ENCODE results near the gene RBM19.
"Not testable (repeated sequence)": the region's sequence is repeated elsewhere in the genome, so short reads cannot be mapped to it uniquely, and the experiment has no call there.

Gene RBM19

GRCh38 chr12:113813229-113813541, 152.9 kb downstream of the RBM19 start:
- Histone ChIP-seq H3K4me1 (ENCODE audit: control insufficient read depth, insufficient read depth, low read length) (no peaks in the 10 kb centered on the region), H3K9ac (ENCODE audit: low read length) (no peak overlapping the region), H3K27ac (ENCODE audit: low read depth, low read length) (no peak overlapping the region), H3K36me3 (ENCODE audit: control insufficient read depth, insufficient read depth, low read length) (no peaks in the 10 kb centered on the region), H3K4me3 (ENCODE audit: low read length) (no peak overlapping the region), H3K27me3 (ENCODE audit: control insufficient read depth, insufficient read depth, low read length) (no peaks in the 10 kb centered on the region)

- no peaks in the 10 kb centered on the region for H3K36me3 ChIP-seq (ENCODE audit: control insufficient read depth, insufficient read depth, low read length)
- H3K27ac ChIP-seq (ENCODE audit: low read depth, low read length): no peak overlapping the region
- H3K4me3 ChIP-seq (ENCODE audit: low read length): no peak overlapping the region
- no peaks in the 10 kb centered on the region for H3K27me3 ChIP-seq (ENCODE audit: control insufficient read depth, insufficient read depth, low read length)
- no peaks in the 10 kb centered on the region for H3K4me1 ChIP-seq (ENCODE audit: control insufficient read depth, insufficient read depth, low read length)
- H3K9ac ChIP-seq (ENCODE audit: low read length): no peak overlapping the region
These were observed 153.5 kb downstream of the RBM19 start for GRCh38 chr12:113812411-113813228.

DNA sequence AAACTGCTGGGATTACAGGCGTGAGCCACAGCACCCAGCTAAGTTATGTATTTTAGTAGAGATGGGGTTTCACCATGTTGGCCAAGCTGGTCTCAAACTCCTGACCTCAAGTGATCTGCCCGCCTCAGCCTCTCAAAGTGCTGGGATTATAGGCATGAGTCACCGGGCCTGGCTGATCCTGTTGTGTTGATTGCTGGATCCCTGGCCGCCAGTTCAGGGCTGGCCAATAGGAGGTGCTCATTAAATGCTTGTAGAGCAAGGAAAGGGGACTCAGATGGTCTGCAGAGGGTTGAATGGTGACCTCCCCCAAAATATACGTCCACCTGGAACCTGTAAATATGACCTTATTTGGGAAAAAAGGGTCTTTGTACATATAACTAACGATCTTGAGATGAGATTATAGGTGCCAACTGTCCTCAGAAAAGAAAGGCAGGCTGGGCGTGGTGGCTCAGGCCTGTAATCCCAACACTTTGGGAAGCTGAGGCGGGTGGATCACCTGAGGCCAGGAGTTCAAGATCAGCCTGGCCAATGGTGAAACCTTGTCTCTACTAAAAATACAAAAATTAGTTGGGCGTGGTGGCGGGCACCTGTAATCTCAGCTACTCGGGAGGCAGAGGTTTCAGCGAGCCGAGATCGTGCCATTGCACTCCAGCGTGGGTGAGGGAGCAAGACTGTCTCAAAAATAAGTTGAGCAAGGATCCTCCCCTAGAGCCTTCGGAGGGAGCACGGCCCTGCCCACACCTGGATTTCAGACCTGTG, 156.5 kb downstream of the RBM19 start:
- not testable (repeated sequence) for H3K9ac ChIP-seq (ENCODE audit: low read length); H3K36me3 ChIP-seq (ENCODE audit: control insufficient read depth, insufficient read depth, low read length); H3K4me3 ChIP-seq (ENCODE audit: low read length); H3K27me3 ChIP-seq (ENCODE audit: control insufficient read depth, insufficient read depth, low read length); H3K4me1 ChIP-seq (ENCODE audit: control insufficient read depth, insufficient read depth, low read length); H3K27ac ChIP-seq (ENCODE audit: low read depth, low read length)

- no peak overlapping the region for H3K9ac ChIP-seq (ENCODE audit: low read length)
- H3K4me3 ChIP-seq (ENCODE audit: low read length): no peak overlapping the region
- no peak overlapping the region for H3K27ac ChIP-seq (ENCODE audit: low read depth, low read length)
- H3K4me1 ChIP-seq (ENCODE audit: control insufficient read depth, insufficient read depth, low read length): no peaks in the 10 kb centered on the region
- H3K27me3 ChIP-seq (ENCODE audit: control insufficient read depth, insufficient read depth, low read length): no peaks in the 10 kb centered on the region
- no peaks in the 10 kb centered on the region for H3K36me3 ChIP-seq (ENCODE audit: control insufficient read depth, insufficient read depth, low read length)
These were observed 157.8 kb downstream of the RBM19 start for GRCh38 chr12:113808095-113808951.

DNA sequence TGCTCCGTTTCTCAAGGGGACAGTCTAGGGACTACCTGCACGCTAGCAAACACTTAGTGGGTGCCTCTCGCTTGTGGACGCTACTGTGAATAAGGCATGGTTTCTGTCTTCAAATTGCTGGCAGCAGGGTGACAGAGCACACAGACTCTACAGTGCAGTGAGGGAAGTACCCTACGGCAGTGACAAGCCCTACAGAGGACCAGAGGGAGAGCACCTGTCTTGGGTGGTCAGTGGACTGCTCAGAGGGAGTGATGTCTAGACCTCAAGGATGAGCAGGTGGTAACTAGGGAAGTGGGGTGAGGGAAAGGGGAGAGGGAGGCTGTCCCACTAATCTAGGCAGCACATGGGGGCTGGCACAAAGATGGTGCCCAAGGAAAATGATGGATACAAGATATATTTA, 160.5 kb downstream of the RBM19 start:
- Histone ChIP-seq H3K4me1 (ENCODE audit: control insufficient read depth, insufficient read depth, low read length) (no peaks in the 10 kb centered on the region), H3K4me3 (ENCODE audit: low read length) (no peak overlapping the region), H3K9ac (ENCODE audit: low read length) (no peak overlapping the region), H3K27me3 (ENCODE audit: control insufficient read depth, insufficient read depth, low read length) (no peaks in the 10 kb centered on the region), H3K27ac (ENCODE audit: low read depth, low read length) (no peak overlapping the region), H3K36me3 (ENCODE audit: control insufficient read depth, insufficient read depth, low read length) (no peaks in the 10 kb centered on the region)

DNA sequence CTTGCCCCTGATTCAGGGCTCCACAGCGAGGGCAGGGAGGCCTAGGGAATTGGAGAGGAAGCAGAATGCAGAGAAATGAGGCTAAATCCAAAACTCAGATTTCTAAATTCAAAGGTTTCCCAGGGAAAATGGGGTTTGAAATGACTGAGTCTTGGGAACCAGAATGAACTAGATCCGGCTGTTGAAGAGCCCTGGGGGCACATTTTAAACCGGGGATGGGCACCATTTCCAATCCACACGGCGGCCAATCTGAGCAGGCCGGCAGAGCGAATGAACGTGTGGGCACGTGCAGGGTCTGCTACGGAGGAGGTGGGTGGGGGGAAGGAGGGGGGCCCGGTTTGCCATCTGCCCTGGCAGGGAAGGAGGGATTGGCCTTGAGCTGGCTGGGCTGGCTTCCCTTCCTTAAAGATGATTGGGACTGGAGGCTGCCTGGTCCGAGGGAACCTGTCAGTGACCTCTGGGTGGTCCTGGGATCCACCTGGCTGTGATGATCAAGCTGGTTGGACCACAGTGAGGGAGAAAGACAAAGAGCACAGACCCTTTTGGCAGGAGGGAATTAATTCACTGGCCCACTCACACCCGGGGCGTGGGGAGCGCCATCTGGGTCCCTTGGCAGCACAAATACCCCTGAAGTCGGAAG, 161.0 kb downstream of the RBM19 start:
- H3K27ac ChIP-seq (ENCODE audit: low read depth, low read length): no peak overlapping the region
- H3K27me3 ChIP-seq (ENCODE audit: control insufficient read depth, insufficient read depth, low read length): no peaks in the 10 kb centered on the region
- H3K4me1 ChIP-seq (ENCODE audit: control insufficient read depth, insufficient read depth, low read length): no peaks in the 10 kb centered on the region
- no peak overlapping the region for H3K9ac ChIP-seq (ENCODE audit: low read length)
- no peak overlapping the region for H3K4me3 ChIP-seq (ENCODE audit: low read length)
- H3K36me3 ChIP-seq (ENCODE audit: control insufficient read depth, insufficient read depth, low read length): no peaks in the 10 kb centered on the region

- Histone ChIP-seq H3K27me3 (ENCODE audit: control insufficient read depth, insufficient read depth, low read length) (no peaks in the 10 kb centered on the region), H3K4me1 (ENCODE audit: control insufficient read depth, insufficient read depth, low read length) (no peaks in the 10 kb centered on the region), H3K9ac (ENCODE audit: low read length) (no peak overlapping the region), H3K4me3 (ENCODE audit: low read length) (no peak overlapping the region), H3K36me3 (ENCODE audit: control insufficient read depth, insufficient read depth, low read length) (no peaks in the 10 kb centered on the region), H3K27ac (ENCODE audit: low read depth, low read length) (no peak overlapping the region)
These were observed 162.4 kb downstream of the RBM19 start for GRCh38 chr12:113803759-113804140.

DNA sequence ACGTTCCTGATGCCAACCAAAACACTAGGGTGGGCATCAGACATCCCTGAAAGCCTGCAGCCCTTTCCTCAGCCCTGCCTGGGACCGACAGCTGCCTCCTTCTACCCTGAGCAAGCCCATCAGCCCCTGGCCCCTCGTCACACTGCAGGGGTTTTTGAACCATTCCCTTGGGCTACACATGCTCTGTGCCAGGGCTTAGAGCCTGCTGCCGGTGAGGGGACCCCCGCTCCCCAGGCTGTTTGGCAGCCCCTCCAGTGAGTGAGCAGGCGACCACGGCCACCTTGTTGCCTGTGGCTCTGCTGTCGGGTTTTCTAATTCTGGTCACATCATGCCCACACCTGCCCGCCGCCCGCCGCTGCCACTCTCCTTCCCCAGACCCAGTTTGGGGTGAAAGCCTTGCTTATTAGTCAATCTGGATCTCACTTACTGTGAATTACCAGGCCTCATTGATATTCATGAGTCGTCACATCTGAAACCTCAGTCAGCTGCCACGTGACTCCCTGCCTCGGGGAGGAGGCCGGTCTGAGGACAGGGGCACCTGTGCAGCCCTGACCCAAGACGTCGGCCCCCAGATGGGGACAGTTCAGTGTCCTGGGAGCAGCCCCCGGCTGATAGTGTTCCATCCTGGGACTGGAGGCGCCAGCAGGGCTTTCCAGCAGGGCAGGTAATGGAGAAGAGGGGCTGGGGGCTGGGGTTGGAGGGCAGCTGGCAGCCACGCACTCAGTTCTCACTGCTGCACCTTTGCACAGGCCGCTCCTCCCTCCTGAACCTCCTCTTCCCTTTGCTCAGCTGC, 163.0 kb downstream of the RBM19 start:
- Histone ChIP-seq H3K36me3 (ENCODE audit: control insufficient read depth, insufficient read depth, low read length) (no peaks in the 10 kb centered on the region), H3K27ac (ENCODE audit: low read depth, low read length) (no peak overlapping the region), H3K4me1 (ENCODE audit: control insufficient read depth, insufficient read depth, low read length) (no peaks in the 10 kb centered on the region), H3K4me3 (ENCODE audit: low read length) (no peak overlapping the region), H3K27me3 (ENCODE audit: control insufficient read depth, insufficient read depth, low read length) (no peaks in the 10 kb centered on the region), H3K9ac (ENCODE audit: low read length) (no peak overlapping the region)

DNA sequence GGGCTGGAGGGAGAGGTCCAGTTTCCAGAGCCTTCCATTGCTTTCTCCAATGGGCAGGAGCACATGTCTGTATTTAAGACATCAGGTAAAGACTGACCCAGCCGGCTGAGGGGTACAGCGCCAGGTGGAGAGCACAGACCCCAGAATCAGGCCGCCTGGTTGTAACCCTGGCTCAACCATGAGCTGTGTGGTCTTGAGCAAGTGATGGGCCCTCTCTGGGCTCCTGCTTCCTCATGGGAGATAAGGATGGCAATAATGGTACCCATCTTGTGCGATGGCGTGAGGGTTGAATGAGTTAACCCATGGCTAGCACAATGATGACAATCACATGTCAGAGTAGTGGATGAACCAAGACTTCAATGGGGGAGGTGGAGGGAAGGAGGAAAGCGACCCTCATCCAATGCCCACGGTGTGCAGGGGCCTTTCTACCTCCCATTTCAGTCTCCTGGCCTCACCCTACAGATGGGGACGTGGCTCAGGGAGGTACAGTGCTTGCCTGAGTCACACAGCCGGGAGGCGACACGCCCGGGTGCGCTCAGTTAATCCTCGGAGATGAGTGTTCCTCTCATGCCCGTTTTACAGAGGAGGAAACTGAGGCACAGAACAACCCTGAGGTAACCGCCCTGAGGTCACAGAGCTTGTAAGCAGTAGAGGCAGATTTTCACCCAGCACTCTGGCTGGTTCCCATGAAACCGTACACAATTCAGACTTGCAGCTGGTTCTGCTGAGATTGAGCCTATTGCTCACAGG, 163.9 kb downstream of the RBM19 start:
- H3K27me3 ChIP-seq (ENCODE audit: control insufficient read depth, insufficient read depth, low read length): no peaks in the 10 kb centered on the region
- no peak overlapping the region for H3K4me3 ChIP-seq (ENCODE audit: low read length)
- H3K9ac ChIP-seq (ENCODE audit: low read length): no peak overlapping the region
- H3K27ac ChIP-seq (ENCODE audit: low read depth, low read length): no peak overlapping the region
- no peaks in the 10 kb centered on the region for H3K36me3 ChIP-seq (ENCODE audit: control insufficient read depth, insufficient read depth, low read length)
- H3K4me1 ChIP-seq (ENCODE audit: control insufficient read depth, insufficient read depth, low read length): no peaks in the 10 kb centered on the region

DNA sequence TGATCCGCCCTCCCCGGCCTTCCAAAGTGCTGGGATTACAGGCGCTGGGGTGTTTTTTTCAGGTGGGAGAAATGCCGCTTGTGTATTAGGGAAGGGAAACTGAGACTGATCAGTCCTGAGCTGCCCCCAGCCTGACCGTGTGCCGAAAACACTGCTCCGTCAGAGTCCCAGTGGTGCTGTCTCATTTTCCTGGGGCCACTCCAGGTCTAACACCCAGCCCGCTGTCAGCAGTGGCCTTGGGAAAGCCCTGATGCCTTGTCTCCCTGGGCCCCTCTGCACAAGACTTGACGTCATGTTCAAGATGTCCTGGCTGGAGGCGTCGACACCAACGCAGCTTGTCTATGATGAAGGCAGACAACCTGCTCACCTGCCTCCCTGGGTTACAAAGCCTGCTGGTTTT, 165.9 kb downstream of the RBM19 start:
- Histone ChIP-seq H3K4me1 (ENCODE audit: control insufficient read depth, insufficient read depth, low read length) (no peaks in the 10 kb centered on the region), H3K27me3 (ENCODE audit: control insufficient read depth, insufficient read depth, low read length) (no peaks in the 10 kb centered on the region)

DNA sequence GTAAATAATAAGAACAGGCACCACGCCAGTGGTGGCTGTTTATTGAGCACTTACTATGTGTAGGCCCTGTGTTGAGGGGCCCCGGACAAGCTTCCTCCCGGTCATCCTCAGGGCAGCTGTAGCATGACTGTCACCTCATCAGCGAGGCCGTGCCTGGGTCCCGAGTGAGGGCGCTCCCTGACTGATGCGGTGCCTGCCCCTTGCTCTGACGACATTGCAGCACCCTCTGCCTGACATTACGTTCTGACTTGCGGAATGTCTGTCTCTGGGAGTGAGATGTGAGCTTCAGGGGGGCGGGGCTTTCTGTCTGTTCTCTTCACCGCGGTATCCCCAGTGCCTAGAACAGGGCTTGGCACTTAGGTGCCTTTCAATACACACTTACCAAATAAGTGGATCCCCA, 167.6 kb downstream of the RBM19 start:
- H3K27me3 ChIP-seq (ENCODE audit: control insufficient read depth, insufficient read depth, low read length): no peaks in the 10 kb centered on the region

More for the DNA sequence above, 165.9 kb downstream of the RBM19 start:
- Histone ChIP-seq H3K27ac (ENCODE audit: low read depth, low read length) (no peak overlapping the region), H3K9ac (ENCODE audit: low read length) (no peak overlapping the region), H3K4me3 (ENCODE audit: low read length) (no peak overlapping the region), H3K36me3 (ENCODE audit: control insufficient read depth, insufficient read depth, low read length) (no peaks in the 10 kb centered on the region)

More for the DNA sequence above, 167.6 kb downstream of the RBM19 start:
- H3K9ac ChIP-seq (ENCODE audit: low read length): no peak overlapping the region
- H3K36me3 ChIP-seq (ENCODE audit: control insufficient read depth, insufficient read depth, low read length): no peaks in the 10 kb centered on the region
- H3K27ac ChIP-seq (ENCODE audit: low read depth, low read length): no peak overlapping the region
- no peaks in the 10 kb centered on the region for H3K4me1 ChIP-seq (ENCODE audit: control insufficient read depth, insufficient read depth, low read length)
- no peak overlapping the region for H3K4me3 ChIP-seq (ENCODE audit: low read length)
